ENCODE results near the gene TRIP6. TPM values are rescaled to one million over a fixed set of nuclear protein-coding genes. Genes with fewer than 3 reads are reported as not detected.
"Not testable (repeated sequence)": the region's sequence is repeated elsewhere in the genome, so short reads cannot be mapped to it uniquely, and the experiment has no call there.

TRIP6 gene
- total and polyA plus RNA-seq, 2 donors = 22.2 to 26.1 TPM

DNA sequence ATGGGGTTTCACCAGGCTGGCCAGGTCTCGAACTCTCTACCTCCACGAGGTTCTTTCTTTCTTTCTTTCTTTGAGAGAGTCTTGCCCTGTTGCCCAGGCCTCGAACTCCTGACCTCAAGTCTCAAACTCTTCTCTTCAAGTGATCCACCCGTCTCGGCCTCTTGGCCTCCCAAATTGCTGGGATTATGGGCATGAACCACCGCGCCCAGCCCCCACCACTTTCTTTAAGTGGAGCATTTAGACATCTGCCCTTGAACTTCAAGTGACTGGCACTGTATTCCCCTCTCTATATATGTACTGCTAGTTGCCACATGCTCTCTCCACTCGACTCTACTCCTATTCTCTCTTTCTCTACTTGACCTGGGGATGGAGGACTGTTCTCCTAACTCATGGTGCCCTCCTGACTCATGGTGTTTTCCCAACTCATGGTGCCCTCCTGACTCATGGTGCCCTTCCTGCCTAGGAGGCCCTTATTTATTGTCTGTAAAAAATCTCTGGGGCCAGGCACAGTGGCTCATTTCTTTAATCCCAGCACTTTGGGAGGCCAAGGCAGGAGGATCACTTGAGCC is 47.8 kb downstream of the TRIP6 start:
- no peak for DNase-seq (ENCODE audit: low read depth in 6 of 9, low spot score in 9 of 9)

DNA sequence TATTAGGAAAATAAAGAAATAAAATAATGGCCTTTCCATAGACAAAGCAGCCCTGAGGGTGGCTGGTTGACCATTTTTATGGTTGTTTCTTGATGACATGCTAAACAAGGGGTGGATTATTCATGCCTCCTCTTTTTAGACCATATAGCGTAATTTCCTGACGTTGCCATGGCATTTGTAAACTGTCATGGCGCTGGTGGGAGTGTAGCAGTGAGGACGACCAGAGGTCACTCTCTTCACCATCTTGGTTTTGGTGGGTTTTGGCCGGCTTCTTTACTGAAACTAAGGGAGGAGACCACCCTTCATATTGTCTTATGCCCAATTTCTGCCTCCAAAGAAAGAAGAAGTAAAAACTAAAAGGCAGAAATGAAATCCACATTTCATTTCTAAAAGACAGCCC is 52.1 kb downstream of the TRIP6 start:
- H3K36me3 ChIP-seq (ENCODE audit: control insufficient read depth in 2 of 2, insufficient read depth in 2 of 2, low read length in 1 of 2); H3K4me3 ChIP-seq (ENCODE audit: low read length in 2 of 2); H3K9me3 ChIP-seq (ENCODE audit: control insufficient read depth in 2 of 2, insufficient read depth in 1 of 2, low read length in 1 of 2); DNase-seq (ENCODE audit: low read depth in 6 of 9, low spot score in 9 of 9); H3K27me3 ChIP-seq (ENCODE audit: control insufficient read depth in 2 of 2, insufficient read depth in 1 of 2, low read length in 1 of 2): not testable (repeated sequence)
- WGBS = 92% methylated on average over 5 of the region's 5 CpGs
- Histone ChIP-seq H3K27ac (ENCODE audit: low read depth in 1 of 2, low read length in 1 of 2) (peak overlapping the region in 1 of 2 donors; percentile 92), H3K4me1 (ENCODE audit: control insufficient read depth in 2 of 2, insufficient read depth in 2 of 2, low read length in 2 of 2) (peaks cover 21 to 27% of the 10 kb centered on the region in 2 donors)

More for the DNA sequence above, 47.8 kb downstream of the TRIP6 start:
- H3K9me3 ChIP-seq (ENCODE audit: control insufficient read depth in 2 of 2, insufficient read depth in 1 of 2, low read length in 1 of 2) = no peaks in the 10 kb centered on the region
- H3K27me3 ChIP-seq (ENCODE audit: control insufficient read depth in 2 of 2, insufficient read depth in 1 of 2, low read length in 1 of 2) = peaks cover 0 to 6% of the 10 kb centered on the region in 2 donors
- no peak overlapping the region for H3K27ac ChIP-seq (ENCODE audit: low read depth in 1 of 2, low read length in 1 of 2)
- no peak overlapping the region for H3K4me3 ChIP-seq (ENCODE audit: low read length in 2 of 2)
- peaks cover 9 to 10% of the 10 kb centered on the region in 2 donors for H3K4me1 ChIP-seq (ENCODE audit: control insufficient read depth in 2 of 2, insufficient read depth in 2 of 2, low read length in 2 of 2)
- 89% methylated on average over 8 of the region's 8 CpGs for WGBS
- H3K36me3 ChIP-seq (ENCODE audit: control insufficient read depth in 2 of 2, insufficient read depth in 2 of 2, low read length in 1 of 2) = no peaks in the 10 kb centered on the region

DNA sequence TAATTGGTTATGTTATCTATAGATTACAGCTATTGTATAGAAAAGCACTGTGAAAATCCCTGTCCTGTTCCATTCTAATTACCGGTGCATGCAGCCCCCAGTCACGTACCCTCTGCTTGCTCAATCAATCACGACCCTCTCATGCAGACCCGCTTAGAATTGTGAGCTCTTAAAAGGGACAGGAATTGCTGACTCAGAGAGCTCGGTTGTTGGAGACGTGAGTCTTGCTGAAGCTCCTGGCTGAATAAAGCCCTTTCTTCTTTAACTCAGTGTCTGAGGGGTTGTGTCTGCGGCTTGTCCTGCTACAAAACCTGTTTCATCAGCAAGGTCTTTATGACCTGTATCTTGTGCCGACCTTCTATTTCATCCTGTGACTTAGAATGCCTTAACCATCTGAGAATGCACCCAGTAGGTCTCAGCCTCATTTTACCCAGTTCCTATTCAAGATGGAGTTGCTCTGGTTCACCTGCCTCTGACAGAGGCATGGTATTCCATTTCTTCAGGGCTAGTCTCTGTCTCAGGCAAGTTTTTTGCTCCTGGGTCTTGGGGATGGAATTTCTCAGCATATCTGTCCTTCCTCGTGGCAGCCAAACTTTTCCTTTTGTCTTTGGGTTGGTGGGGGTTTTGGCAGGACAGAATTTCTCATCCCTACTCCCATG is 52.7 kb downstream of the TRIP6 start:
- not testable (repeated sequence) for H3K36me3 ChIP-seq (ENCODE audit: control insufficient read depth in 2 of 2, insufficient read depth in 2 of 2, low read length in 1 of 2); H3K27me3 ChIP-seq (ENCODE audit: control insufficient read depth in 2 of 2, insufficient read depth in 1 of 2, low read length in 1 of 2); H3K4me3 ChIP-seq (ENCODE audit: low read length in 2 of 2); H3K9me3 ChIP-seq (ENCODE audit: control insufficient read depth in 2 of 2, insufficient read depth in 1 of 2, low read length in 1 of 2)
- WGBS = 86% methylated on average over 9 of the region's 9 CpGs
- peak in 1 of 9 donors; percentile 41 for DNase-seq (ENCODE audit: low read depth in 6 of 9, low spot score in 9 of 9)
- Histone ChIP-seq H3K4me1 (ENCODE audit: control insufficient read depth in 2 of 2, insufficient read depth in 2 of 2, low read length in 2 of 2) (peaks cover 21 to 27% of the 10 kb centered on the region in 2 donors), H3K27ac (ENCODE audit: low read depth in 1 of 2, low read length in 1 of 2) (peak overlapping the region; percentile 78 to 92)

DNA sequence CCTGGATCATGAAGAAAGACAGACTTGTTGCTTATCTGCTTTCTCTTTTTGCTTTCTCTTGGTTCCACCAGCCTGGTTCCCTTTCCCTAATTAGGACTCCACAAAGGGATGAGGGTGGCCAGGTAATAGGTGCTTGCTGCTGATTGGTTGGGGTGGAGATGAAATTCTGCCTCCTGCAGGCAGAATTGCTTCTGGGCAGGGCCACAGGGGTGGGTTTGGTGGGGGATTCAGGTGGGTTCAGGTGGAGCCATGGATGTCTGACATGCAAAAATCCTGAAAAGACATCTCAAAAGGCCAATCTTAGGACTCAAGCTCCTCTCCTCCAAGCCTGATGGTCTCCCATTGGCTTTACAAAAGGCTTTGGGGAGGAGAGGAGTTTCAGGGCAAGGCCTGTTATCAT is 53.9 kb downstream of the TRIP6 start:
- no peak for DNase-seq (ENCODE audit: low read depth in 6 of 9, low spot score in 9 of 9)
- Histone ChIP-seq H3K27ac (ENCODE audit: low read depth in 1 of 2, low read length in 1 of 2) (peak overlapping the region; percentile 40 to 92), H3K4me1 (ENCODE audit: control insufficient read depth in 2 of 2, insufficient read depth in 2 of 2, low read length in 2 of 2) (peaks cover 21 to 27% of the 10 kb centered on the region in 2 donors), H3K9me3 (ENCODE audit: control insufficient read depth in 2 of 2, insufficient read depth in 1 of 2, low read length in 1 of 2) (no peaks in the 10 kb centered on the region), H3K27me3 (ENCODE audit: control insufficient read depth in 2 of 2, insufficient read depth in 1 of 2, low read length in 1 of 2) (no peaks in the 10 kb centered on the region), H3K36me3 (ENCODE audit: control insufficient read depth in 2 of 2, insufficient read depth in 2 of 2, low read length in 1 of 2) (no peaks in the 10 kb centered on the region), H3K4me3 (ENCODE audit: low read length in 2 of 2) (no peak overlapping the region)

Other genes with a start within 250 kb of the TRIP6 start
- 0.80 TPM for gene TFR2, start 225.8 kb upstream of the TRIP6 start, total RNA-seq
- gene TFR2, start 225.8 kb upstream of the TRIP6 start, polyA plus RNA-seq = 1.0 TPM
- gene ACTL6B, start 210.9 kb upstream of the TRIP6 start, total RNA-seq = 0.05 TPM
- gene ACTL6B, start 210.9 kb upstream of the TRIP6 start, polyA plus RNA-seq = 0.18 TPM
- 45.8 TPM for gene GNB2, start 193.6 kb upstream of the TRIP6 start, total RNA-seq
- 130 TPM for gene GNB2, start 193.6 kb upstream of the TRIP6 start, polyA plus RNA-seq
- 13.8 TPM for gene GIGYF1, start 173.1 kb upstream of the TRIP6 start, total RNA-seq
- 60.1 TPM for gene GIGYF1, start 173.1 kb upstream of the TRIP6 start, polyA plus RNA-seq
- gene POP7, start 161.3 kb upstream of the TRIP6 start, total RNA-seq = 35.4 TPM
- gene POP7, start 161.3 kb upstream of the TRIP6 start, polyA plus RNA-seq = 31.2 TPM
- 0.09 TPM for gene EPO, start 146.9 kb upstream of the TRIP6 start, total RNA-seq
- 1.0 TPM for gene EPO, start 146.9 kb upstream of the TRIP6 start, polyA plus RNA-seq
- 0.19 TPM for gene ZAN, start 133.8 kb upstream of the TRIP6 start, total RNA-seq
- gene ZAN, start 133.8 kb upstream of the TRIP6 start, polyA plus RNA-seq = 0.02 TPM
- 7.3 TPM for gene EPHB4, start 39.9 kb upstream of the TRIP6 start, total RNA-seq
- gene EPHB4, start 39.9 kb upstream of the TRIP6 start, polyA plus RNA-seq = 9.6 TPM
- gene SLC12A9, start 14.7 kb upstream of the TRIP6 start, total RNA-seq = 7.5 TPM
- 48.0 TPM for gene SLC12A9, start 14.7 kb upstream of the TRIP6 start, polyA plus RNA-seq
- 74.2 TPM for gene SRRT, start 7.7 kb downstream of the TRIP6 start, total RNA-seq
- gene SRRT, start 7.7 kb downstream of the TRIP6 start, polyA plus RNA-seq = 120 TPM
- gene UFSP1, start 22.3 kb downstream of the TRIP6 start, total RNA-seq = 2.7 TPM
- gene UFSP1, start 22.3 kb downstream of the TRIP6 start, polyA plus RNA-seq = 3.6 TPM
- 6.9 TPM for gene ACHE, start 28.5 kb downstream of the TRIP6 start, total RNA-seq
- gene ACHE, start 28.5 kb downstream of the TRIP6 start, polyA plus RNA-seq = 7.9 TPM
- 1.4 TPM for gene MUC3A, start 82.1 kb downstream of the TRIP6 start, total RNA-seq
- 2.3 TPM for gene MUC3A, start 82.1 kb downstream of the TRIP6 start, polyA plus RNA-seq
- gene MUC12, start 102.2 kb downstream of the TRIP6 start, total RNA-seq = 0.57 TPM
- 1.4 TPM for gene MUC12, start 102.2 kb downstream of the TRIP6 start, polyA plus RNA-seq
- under 0.01 TPM for gene MUC17, start 152.7 kb downstream of the TRIP6 start, total RNA-seq
- under 0.01 TPM for gene MUC17, start 152.7 kb downstream of the TRIP6 start, polyA plus RNA-seq
- gene TRIM56, start 218.1 kb downstream of the TRIP6 start, total RNA-seq = 6.9 TPM
- 12.8 TPM for gene TRIM56, start 218.1 kb downstream of the TRIP6 start, polyA plus RNA-seq

Data from thymus (tissue), 11 donors.